RPMI7951 (cell line): ENCODE measurements around the gene EVPLL. TPM values are rescaled to one million over a fixed set of nuclear protein-coding genes. Genes with fewer than 3 reads are reported as not detected.
"Not testable (repeated sequence)": the region's sequence is repeated elsewhere in the genome, so short reads cannot be mapped to it uniquely, and the experiment has no call there.

Experiments used
- DNase-seq: peaks from one replicate; pipeline ENCODE4 v3.0.0-alpha.2; 2012; ENCODE audit warnings: low read depth
- total RNA-seq: library from RNA; depleted of rRNA; stranded (reverse); fragments of >200 nt; shearing (Covaris generic); gene quantifications from 2 replicates; pipeline ENCODE4 v1.2.3, GENCODE V29; 2014; rRNA removed

Gene EVPLL
- total RNA-seq, 1 experiment from 2014 or later: not detected

- DNase-seq: not testable (repeated sequence)
Observed at GRCh38 chr17:18425593-18425992, 48.0 kb downstream of the EVPLL start.

- not testable (repeated sequence) for DNase-seq
Observed at GRCh38 chr17:18426639-18427038, 49.1 kb downstream of the EVPLL start.

DNA sequence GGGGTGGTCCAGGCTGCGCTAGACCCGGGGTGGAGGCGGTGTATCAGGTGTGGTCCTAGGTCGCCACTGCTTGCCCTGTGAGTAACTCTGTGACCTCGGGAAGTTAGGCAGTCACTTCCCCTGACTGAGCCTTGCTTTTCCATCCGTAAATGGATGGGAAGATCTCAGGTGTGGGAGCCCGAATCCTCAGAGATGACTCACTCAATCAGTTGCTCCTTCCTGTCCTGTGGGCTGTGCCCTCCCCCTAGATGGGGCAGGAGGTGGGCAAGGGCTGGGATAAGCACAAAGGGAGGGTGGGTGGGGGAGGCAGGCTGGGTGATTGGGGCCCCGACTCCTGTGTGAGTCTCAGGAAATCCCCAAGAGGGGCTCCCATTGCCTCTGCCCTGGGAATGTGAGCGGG is 54.6 kb downstream of the EVPLL start:
- DNase-seq: not testable (repeated sequence)

Other genes starting within 250 kb of the EVPLL start
- gene ALKBH5, start 193.9 kb upstream of the EVPLL start, total RNA-seq: 62.8 and 65.1 TPM in 2 replicates
- 12.1 and 20.0 TPM in 2 replicates for gene LLGL1, start 152.1 kb upstream of the EVPLL start, total RNA-seq
- gene FLII, start 119.0 kb upstream of the EVPLL start, total RNA-seq: 130 and 143 TPM in 2 replicates
- 4.6 and 4.8 TPM in 2 replicates for gene MIEF2, start 117.1 kb upstream of the EVPLL start, total RNA-seq
- gene TOP3A, start 62.8 kb upstream of the EVPLL start, total RNA-seq: 22.7 and 27.7 TPM in 2 replicates
- 5.6 and 5.9 TPM in 2 replicates for gene SMCR8, start 62.5 kb upstream of the EVPLL start, total RNA-seq
- 19.0 and 19.3 TPM in 2 replicates for gene SHMT1, start 14.2 kb upstream of the EVPLL start, total RNA-seq
- not detected in 2 replicates for gene LGALS9C, start 99.0 kb downstream of the EVPLL start, total RNA-seq